Retina (tissue), 1 donor: ENCODE measurements around the gene DSG4.

ENCODE experiments used
- DNase-seq: peaks from one replicate; pipeline ENCODE4 v3.0.0-alpha.2; 2016

Gene DSG4

DNA sequence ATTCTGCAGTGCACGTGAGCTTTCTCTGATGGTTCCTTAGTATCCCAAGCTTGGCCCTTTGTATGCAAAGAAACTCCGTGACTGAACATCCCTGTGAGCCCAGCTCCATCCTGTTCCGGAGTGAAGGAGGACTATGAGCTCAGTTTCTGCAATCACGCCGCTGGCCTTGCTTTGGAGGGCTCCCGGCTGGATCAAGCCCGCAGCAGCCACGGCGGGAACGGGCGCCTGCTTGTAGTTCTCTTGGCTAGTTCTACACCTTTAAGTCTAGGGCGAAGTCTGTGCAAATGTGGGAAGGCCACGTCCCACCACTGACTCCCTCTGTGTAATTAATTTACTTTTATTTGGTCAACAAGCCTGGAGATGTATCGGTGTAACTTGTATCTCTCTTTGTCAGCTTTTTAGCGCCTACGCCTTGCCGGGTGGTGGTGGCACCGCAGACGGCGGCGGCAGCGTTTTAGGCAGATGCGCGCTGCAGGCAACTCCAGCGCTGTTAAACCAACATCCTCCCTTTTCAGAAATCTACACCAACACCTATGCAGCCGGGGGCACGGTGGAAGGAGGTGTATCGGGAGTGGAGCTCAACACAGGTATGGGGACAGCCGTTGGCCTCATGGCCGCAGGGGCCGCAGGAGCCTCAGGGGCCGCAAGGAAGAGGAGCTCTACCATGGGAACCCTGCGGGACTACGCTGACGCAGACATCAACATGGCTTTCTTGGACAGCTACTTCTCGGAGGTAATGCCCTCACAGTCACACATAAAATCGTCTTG lies 34.3 kb downstream of the DSG4 start:
- peak; percentile 55 for DNase-seq

GRCh38 chr18:31413137-31413536 lies 36.6 kb downstream of the DSG4 start:
- DNase-seq: no peak

DNA sequence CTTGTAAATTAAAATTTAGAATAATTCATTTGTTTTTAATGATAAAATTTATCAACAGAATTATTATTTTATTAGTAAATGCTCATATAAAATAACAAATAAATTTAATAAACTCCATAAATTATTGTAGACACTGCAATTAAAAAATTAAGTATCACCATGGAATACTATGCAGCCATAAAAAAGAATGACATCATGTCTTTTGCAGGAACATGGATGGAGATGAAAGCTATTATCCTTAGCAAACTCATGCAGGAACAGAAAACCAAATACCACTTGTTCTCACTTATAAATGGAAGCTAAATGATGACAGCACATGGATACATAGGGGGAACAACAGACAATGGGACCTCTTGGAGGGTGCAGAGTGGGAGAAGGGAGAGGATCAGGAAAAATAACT lies 41.3 kb downstream of the DSG4 start:
- no peak for DNase-seq

DNA sequence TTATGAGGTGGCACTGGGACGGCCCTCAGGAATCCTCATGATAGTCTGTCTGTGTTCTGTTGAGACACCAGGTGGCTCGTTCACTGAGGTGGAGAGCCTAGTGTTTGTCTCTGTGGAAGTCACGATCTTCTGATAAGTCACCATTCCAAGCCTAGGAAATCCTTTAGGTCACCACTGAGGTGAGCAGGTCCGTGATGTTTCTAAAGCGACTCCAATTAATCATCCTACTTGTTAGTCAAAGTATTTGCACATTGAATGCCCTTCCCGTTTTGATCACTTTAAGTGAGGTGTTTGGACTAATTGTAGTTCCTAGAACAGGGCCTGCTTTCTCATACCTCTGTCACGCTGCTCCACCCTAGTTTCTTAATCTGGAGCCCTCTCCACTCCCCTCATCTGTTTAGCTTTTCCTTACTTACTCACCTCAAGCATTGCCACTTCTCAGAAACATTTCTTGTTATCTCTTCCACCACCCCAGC lies 42.9 kb downstream of the DSG4 start:
- DNase-seq: no peak

DNA sequence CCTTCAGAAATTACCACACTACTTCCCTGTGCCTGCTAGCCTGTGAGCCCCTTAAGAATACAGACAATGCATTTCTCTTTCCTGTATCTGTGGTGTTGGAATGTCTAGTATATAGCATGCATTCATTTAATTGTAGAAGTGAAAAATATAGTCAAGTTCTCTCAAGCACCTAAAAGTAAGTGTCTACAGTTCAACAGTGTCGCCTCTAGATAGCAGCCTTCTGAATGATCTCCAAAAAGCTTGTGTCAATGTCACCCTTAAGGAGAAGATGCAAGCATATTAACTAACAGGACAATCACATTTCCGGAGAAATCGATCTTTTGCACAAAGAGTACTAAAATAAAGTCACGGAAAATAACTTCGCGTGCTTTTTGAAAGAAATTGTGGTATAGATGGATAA lies 43.5 kb downstream of the DSG4 start:
- no peak for DNase-seq

DNA sequence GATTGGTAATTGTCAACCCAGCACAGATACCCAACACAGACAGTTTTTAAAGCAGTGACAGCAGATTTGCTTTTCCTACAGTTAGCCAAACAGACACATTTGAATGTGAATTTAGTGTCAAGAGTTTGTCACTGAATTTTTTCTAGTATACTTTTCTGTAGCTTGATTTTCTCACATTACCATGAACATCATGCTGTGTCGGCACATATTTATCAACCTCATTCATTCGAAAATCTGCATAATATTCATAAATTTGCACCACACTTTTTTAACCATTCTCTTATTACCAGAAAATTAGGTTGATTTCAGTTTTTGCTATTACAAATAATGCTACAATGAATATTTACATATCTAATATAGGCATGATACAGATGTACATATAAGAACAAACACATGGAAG lies 43.9 kb downstream of the DSG4 start:
- no peak for DNase-seq

- no peak for DNase-seq
These were observed 47.9 kb downstream of the DSG4 start for GRCh38 chr18:31424383-31424988.

- no peak for DNase-seq
These were observed 49.4 kb downstream of the DSG4 start for GRCh38 chr18:31426021-31426420.

DNA sequence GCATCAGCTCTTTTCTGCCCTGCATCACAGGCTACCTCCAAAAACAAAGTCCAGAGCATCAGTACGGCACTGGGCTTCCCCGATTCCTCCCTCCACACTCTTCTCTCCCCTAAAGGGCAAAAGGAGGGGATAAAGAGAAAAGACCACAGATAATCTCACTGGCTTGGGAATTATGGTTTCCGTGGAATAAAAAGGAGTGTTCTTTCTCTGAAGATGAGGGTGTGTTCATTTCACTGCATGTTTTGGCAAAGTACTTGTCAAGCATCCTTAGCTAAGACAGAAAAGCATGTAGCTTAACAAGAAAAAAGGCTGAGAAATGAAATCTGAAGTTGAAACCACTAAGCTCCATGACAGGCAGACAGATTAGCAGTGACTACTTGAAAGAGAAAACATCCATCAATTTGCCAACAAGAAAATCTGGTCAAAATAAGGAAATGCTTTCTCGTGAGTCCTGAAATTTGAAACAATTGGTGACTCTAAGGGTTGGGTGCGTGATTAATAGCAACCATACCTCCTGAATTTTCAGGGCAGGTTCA lies 50.4 kb downstream of the DSG4 start:
- DNase-seq: no peak

DNA sequence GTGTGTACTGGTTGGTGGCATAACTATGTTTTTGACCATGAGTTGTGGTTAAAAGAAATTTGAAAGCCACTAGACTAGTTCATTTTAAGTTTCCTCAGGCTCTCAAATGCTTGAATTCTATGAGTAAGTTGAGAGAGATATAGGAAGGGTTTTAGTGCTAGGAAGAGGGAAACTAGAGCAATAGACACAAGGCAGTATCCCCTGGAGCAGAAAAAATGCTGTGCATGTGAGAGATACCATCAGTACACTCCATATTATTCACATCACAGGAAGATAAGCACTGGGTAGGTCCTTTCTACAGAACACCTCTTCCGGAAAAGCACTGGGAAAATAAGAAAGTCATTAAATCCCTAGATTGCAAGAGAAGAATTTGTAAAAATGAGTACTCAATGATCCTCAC lies 51.6 kb downstream of the DSG4 start:
- no peak for DNase-seq

DNA sequence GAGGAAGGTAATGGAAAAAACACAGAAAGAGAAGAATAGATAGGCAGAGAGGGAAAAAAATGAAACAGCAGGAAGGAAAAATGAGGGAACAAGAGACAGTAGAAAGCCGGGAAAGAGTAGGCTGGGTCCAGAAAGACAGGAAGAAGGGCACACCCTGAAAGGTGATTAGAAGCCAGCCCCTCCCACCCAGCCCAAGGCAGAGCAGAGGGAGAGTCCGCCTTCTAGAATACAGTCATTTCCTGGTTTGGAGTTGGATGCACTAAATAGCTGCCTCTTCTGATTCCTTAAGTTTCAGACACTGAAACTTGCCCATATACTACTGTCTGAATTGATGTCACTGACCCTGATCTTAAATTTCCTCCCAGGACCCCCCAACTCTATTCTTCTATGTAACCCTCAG lies 53.0 kb downstream of the DSG4 start:
- no peak for DNase-seq

DNA sequence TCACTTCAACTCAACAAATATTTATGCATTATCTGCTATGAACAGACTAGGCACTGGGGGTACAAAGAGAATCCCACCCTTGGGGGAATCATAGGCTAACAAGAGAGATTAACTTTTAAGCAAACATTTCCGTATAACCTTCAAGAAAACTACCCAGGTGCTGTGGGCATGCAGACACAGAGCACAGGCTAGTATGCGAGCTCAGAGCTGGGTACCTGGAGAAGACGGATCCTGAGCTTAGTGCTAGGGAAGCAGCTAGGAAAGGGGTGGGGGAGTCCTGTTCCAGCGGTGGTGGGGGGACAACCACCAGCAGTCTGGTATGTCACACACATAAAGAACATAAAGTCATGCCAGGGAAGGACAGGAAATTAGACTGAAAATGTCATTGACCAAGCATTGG lies 53.5 kb downstream of the DSG4 start:
- no peak for DNase-seq

GRCh38 chr18:31430554-31430953 lies 54.0 kb downstream of the DSG4 start:
- no peak for DNase-seq

GRCh38 chr18:31432316-31432715 lies 55.7 kb downstream of the DSG4 start:
- DNase-seq: no peak

DNA sequence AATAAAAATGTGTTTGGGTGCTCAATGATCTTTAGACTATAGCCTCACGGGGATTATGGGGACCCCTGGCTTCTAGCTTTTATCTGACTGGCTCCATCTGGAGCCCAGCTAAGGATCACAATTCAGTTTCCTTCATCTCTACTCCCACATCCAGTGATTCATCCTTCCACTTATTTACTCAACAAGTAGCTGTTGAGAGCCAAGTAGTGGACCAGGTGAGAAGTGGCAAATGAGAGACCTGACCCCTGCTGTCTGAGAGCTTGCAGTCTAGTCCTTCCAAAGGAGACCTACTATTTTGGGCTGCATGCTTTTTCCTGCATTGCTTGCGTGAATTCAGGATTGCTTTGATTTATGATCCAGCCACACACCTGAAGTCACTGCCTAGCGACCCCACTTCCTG lies 60.2 kb downstream of the DSG4 start:
- no peak for DNase-seq

- no peak for DNase-seq
These were observed 61.8 kb downstream of the DSG4 start for GRCh38 chr18:31438402-31438801.

- no peak for DNase-seq
These were observed 63.3 kb downstream of the DSG4 start for GRCh38 chr18:31439807-31440325.

GRCh38 chr18:31440787-31441186 lies 64.2 kb downstream of the DSG4 start:
- no peak for DNase-seq

DNA sequence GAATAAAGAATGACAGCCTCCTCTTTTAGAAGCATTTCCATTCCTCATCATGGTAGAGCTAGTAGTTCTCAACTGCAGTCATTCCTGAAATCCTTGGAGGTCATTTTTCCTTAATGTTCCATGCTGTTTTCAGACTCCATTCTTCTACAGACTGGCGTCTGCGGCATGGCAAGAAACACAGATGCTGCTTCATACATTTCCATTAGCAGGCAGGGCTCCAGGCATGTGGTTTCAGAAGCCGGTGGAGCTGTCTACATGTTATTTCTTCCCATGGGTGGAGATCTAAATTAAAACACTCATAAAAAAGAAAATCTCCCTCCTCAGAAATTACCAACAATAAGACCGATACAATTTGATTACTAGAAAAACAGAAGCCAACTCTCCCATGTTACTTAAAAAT lies 64.9 kb downstream of the DSG4 start:
- DNase-seq: no peak

DNA sequence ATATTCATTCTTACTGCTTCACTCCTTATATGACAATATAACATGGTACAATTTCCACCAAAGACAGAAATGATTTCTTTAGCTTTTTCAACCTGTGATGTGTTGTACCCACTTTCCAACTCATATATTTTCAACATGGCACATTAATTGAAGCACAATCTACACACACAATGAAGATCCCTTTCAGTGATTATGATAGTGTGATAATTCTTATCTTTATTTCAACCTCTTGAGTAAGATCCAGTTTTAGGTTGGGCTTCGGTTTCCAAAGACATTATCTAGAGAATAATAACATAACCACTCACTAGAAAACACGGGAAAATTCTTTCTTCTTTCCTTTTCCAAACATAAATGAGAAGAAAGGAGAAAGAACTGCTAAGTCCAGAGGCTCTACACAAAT lies 67.6 kb downstream of the DSG4 start:
- DNase-seq: no peak

GRCh38 chr18:31445908-31446307 lies 69.3 kb downstream of the DSG4 start:
- no peak for DNase-seq

DNA sequence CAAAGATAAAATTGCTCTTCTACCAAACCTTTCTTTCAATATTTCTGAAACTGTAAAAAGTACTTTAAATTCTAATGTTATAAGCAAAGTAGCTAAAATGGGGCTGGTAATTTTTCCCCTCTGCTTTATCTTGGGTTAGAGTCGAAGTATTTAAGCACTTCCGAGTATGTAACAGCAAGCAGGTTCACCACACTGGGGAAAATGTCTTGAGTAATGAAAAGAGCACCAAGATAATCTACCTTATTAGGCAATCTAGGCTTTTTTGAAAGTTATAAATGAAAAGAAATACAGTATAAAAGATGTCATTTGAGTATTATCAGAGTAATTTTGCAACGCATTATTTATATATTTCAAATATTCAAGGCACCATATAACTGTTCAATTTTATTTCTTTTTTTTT lies 70.3 kb downstream of the DSG4 start:
- DNase-seq: no peak

DNA sequence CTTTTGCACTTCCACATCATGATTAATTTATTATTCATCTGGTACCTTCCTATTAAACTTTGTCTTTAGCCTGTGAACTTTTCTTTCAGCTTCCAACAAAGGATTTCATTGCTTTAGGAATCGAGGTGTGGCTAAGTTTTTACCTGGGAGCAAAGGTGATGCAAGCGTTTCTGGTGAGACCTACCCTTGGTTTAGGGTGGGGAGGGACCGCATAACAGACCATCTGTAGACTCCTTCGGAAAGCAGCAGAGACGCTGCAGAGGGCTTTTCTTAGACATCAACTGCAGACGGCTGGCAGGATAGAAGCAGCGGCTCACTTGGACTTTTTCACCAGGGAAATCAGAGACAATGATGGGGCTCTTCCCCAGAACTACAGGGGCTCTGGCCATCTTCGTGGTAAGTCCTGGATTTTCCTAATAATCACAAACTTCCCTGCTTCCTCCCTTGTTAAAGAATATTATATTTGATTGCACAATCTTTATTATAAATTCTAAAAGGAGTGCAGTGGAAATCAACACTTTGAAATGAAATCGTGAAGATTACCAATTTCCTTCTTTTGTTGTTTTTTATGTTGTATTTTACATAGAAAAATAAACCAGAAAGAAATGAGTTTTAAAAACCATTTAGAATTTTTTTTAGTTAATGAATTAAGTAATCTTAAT lies 71.1 kb downstream of the DSG4 start, which contains the start of gene DSG3:
DSG3 (plus strand) TSS at position 212 of the 662 bp plus-strand sequence; CDS start at position 349, 137 bp downstream.
- DNase-seq: no peak

DNA sequence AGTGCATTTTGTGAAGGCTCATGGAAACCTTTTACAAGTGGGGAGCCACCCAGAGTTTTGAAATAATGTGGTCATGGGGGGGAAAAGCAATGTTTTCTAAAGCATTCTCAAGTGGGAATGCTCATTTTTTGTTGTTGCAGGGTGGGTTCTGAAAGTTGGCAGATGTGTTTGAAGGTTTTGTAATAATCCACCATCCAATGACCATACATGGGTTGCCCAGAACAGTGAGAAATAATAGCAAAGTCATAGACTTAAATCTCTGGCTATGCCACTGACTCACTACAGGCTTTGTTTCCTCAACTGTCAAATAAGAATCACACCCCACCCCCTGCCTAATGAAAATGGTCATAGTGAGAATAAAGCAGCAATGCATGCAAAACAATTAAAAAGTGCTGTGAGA lies 73.8 kb downstream of the DSG4 start:
- DNase-seq: no peak
